ENCODE data around the gene GRHPR. TPM values are rescaled to one million over a fixed set of nuclear protein-coding genes. Genes with fewer than 3 reads are reported as not detected.

GRHPR gene
- total RNA-seq, 1 experiment from 2014 or later, result 80.7 TPM

- Mint-ChIP-seq H3K4me1 (peaks cover 31% of the 10 kb centered on the region), H3K27ac (peak overlapping the region; percentile 99), H3K27me3 (ENCODE audit: low read depth) (no peaks in the 10 kb centered on the region), H3K9me3 (no peaks in the 10 kb centered on the region), H3K4me3 (peak overlapping the region; percentile 98), H3K36me3 (peaks cover 12% of the 10 kb centered on the region)
- POLR2A ChIA-PET, result interaction anchor here (0.8 to 1.9 kb wide), 3 partner anchors 8 to 21 kb away, joined by 3 to 7 read pairs (median 4); partner anchors contain the start of gene POLR1E
- DNase-seq (ENCODE audit: low spot score) (peak; percentile 93), ATAC-seq (peak; percentile 1)
- CTCF ChIA-PET, result interaction anchor here (0.6 to 2.2 kb wide), 4 partner anchors 17 to 936 kb away, joined by 3 to 16 read pairs (median 4); no protein-coding TSS in a partner anchor
- TF ChIP-seq NR3C1 (CRISPR knock-in tag; conservative IDR thresholded peaks at IDR 0.05; ENCODE audit: low read depth) (no peak), MYBL2 (CRISPR knock-in tag; IDR thresholded peaks at IDR 0.05) (0 out of 2 replicates have a peak, but pooled peaks have one; percentile 19), USF2 (CRISPR knock-in tag; IDR thresholded peaks at IDR 0.05) (peak; percentile 72), NFYB (CRISPR knock-in tag; conservative IDR thresholded peaks at IDR 0.05; ENCODE audit: low read depth) (no peak), TEAD1 (CRISPR knock-in tag; IDR thresholded peaks at IDR 0.05) (0 out of 2 replicates have a peak, but pooled peaks have one; percentile 10), MAX (CRISPR knock-in tag; IDR thresholded peaks at IDR 0.05) (peak; percentile 83), ZNF232 (CRISPR knock-in tag; IDR thresholded peaks at IDR 0.05) (peak; percentile 11; the same call in 1 of the 2 replicates), ZNF263 (CRISPR knock-in tag; IDR thresholded peaks at IDR 0.05; ENCODE audit: low read depth) (no peak), ESRRA (CRISPR knock-in tag; IDR thresholded peaks at IDR 0.05; ENCODE audit: borderline replicate concordance) (no peak), FOXP4 (CRISPR knock-in tag; IDR thresholded peaks at IDR 0.05) (no peak), RELA (CRISPR knock-in tag; IDR thresholded peaks at IDR 0.05; ENCODE audit: borderline replicate concordance) (no peak), TEAD4 (CRISPR knock-in tag; IDR thresholded peaks at IDR 0.05) (0 out of 2 replicates have a peak, but pooled peaks have one; percentile 30), KAT7 (CRISPR knock-in tag; IDR thresholded peaks at IDR 0.05; ENCODE audit: borderline replicate concordance) (no peak), FOXP1 (CRISPR knock-in tag; IDR thresholded peaks at IDR 0.05; ENCODE audit: borderline replicate concordance) (peak; percentile 59; the same call in 1 of the 2 replicates), E2F1 (CRISPR knock-in tag; IDR thresholded peaks at IDR 0.05) (no peak), CBFB (CRISPR knock-in tag; IDR thresholded peaks at IDR 0.05; ENCODE audit: low read depth) (no peak), STAT6 (CRISPR knock-in tag; conservative IDR thresholded peaks at IDR 0.05; ENCODE audit: low read depth) (no peak), JUN (CRISPR knock-in tag; IDR thresholded peaks at IDR 0.05) (0 out of 2 replicates have a peak, but pooled peaks have one; percentile 48), NR2C2 (CRISPR knock-in tag; IDR thresholded peaks at IDR 0.05) (no peak), ETV6 (CRISPR knock-in tag; IDR thresholded peaks at IDR 0.05) (0 out of 2 replicates have a peak, but pooled peaks have one; percentile 45), USF1 (CRISPR knock-in tag; IDR thresholded peaks at IDR 0.05) (peak; percentile 82), TCF7 (CRISPR knock-in tag; IDR thresholded peaks at IDR 0.05; ENCODE audit: low read depth) (no peak)
Measured at GRCh38 chr9:37464426-37465248, 42.1 kb downstream of the GRHPR start.

Measured in WTC11 (cell line).